HepG2 (cell line): ENCODE results near the gene C1orf50. TPM values are rescaled to one million over a fixed set of nuclear protein-coding genes. Genes with fewer than 3 reads are reported as not detected.

Source experiments
- ATAC-seq: fragments of 200-7000 bp; cut with Tn5 transposase; 3 replicates; pipeline ENCODE4 v1.9.1; 2020; ENCODE audit warnings: mild to moderate bottlenecking, moderate library complexity
- Bru-seq: library from RNA; stranded (reverse); fragments of 400-500 nt; gene quantifications from one replicate; lab custom pipeline; 2021; lab: Mats Ljungman, UMichigan
- BruChase-seq, 2 experiments: library from RNA; stranded (reverse); fragments of 400-500 nt; gene quantifications; one replicate each; lab custom pipeline; 2021; lab: Mats Ljungman, UMichigan
- BruUV-seq: library from RNA; stranded (reverse); fragments of 400-500 nt; replicated peaks from 2 replicates; lab custom pipeline; 2021; lab: Mats Ljungman, UMichigan
- CTCF ChIA-PET: fragments of 300-600 bp; formaldehyde crosslinking; extraction: SDS; loops from one replicate; lab custom pipeline; 2021; ENCODE audit warnings: low total read pairs, inconsistent platforms, low intra/inter-chr PET ratio; lab: Yijun Ruan, JAX
- POLR2A ChIA-PET: fragments of 350-600 bp; sonication (Branson Sonifier 250); formaldehyde crosslinking; loops from one replicate; lab custom pipeline; 2020; ENCODE audit warnings: antibody characterized with exemption, inconsistent platforms; lab: Yijun Ruan, JAX
- DNase-seq: peaks from one replicate; pipeline ENCODE4 v3.0.0-alpha.2; 2015; ENCODE audit warnings: low spot score
- FAIRE-seq: peaks from 3 replicates; lab custom pipeline; 2011; peaks lifted over from hg19 to GRCh38; lab: Jason Lieb, UNC
- H2AFZ ChIP-seq: one replicate; pipeline ENCODE4 v1.6.1; 2011; ENCODE audit warnings: low read length, inconsistent platforms
- H3K27ac ChIP-seq: fragments of 300-600 bp; 3 replicates; pipeline ENCODE4 v1.8.0; 2011; ENCODE audit warnings: mixed run types, mild to moderate bottlenecking, mixed read lengths, low read length, inconsistent platforms; ENCODE audit not compliant: insufficient read depth; ENCODE audit errors: extremely low read length
- H3K27me3 ChIP-seq, 2 experiments: fragments of 200-600 bp in 1 of 2; 2 replicates in 1 of 2; 3 replicates in 1 of 2; pipeline versions ENCODE4 v1.6.0 to v1.8.0; 2011; ENCODE audit warnings: low read length in 2 of 2, mild to moderate bottlenecking in 2 of 2, moderate library complexity in 2 of 2, inconsistent platforms in 1 of 2; ENCODE audit not compliant: insufficient read depth in 2 of 2, control insufficient read depth in 1 of 2
- H3K36me3 ChIP-seq, 2 experiments: fragments of 200-600 bp in 1 of 2; replicated peaks in 1 of 2; 2 replicates in 1 of 2; 3 replicates in 1 of 2; pipeline versions ENCODE4 v1.5.1 to v1.8.0; 2011; ENCODE audit warnings: low read length in 2 of 2, inconsistent platforms in 1 of 2; ENCODE audit not compliant: insufficient read depth in 2 of 2, control insufficient read depth in 1 of 2
- H3K4me1 ChIP-seq: 2 replicates; pipeline ENCODE4 v1.5.1; 2012; ENCODE audit warnings: low read length, inconsistent platforms; ENCODE audit not compliant: insufficient read depth
- H3K4me2 ChIP-seq: 2 replicates; pipeline ENCODE4 v1.6.0; 2011; ENCODE audit warnings: low read depth, low read length, inconsistent platforms
- H3K4me3 ChIP-seq, 3 experiments: fragments of 200-600 bp in 1 of 3; sonication (generic), shearing (Covaris generic) in 1 of 3; replicated peaks in 1 of 3; 2 replicates each; pipeline ENCODE4 v1.5.1; 2011 to 2016; ENCODE audit warnings: low read length in 3 of 3, inconsistent platforms in 2 of 3, low read depth in 2 of 3, mild to moderate bottlenecking in 2 of 3, control low read depth in 1 of 3, mixed read lengths in 1 of 3; ENCODE audit not compliant: insufficient read depth in 1 of 3
- H3K79me2 ChIP-seq: one replicate; pipeline ENCODE4 v1.6.1; 2011; ENCODE audit warnings: low read length, inconsistent platforms; ENCODE audit not compliant: insufficient read depth
- H3K9ac ChIP-seq: 2 replicates; pipeline ENCODE4 v1.6.0; 2011; ENCODE audit warnings: mild to moderate bottlenecking, low read depth, low read length, inconsistent platforms; ENCODE audit not compliant: insufficient read depth
- H3K9me3 ChIP-seq: 2 replicates; pipeline ENCODE4 v1.5.1; 2012; ENCODE audit warnings: mild to moderate bottlenecking, low read length
- H4K20me1 ChIP-seq: 2 replicates; pipeline ENCODE4 v1.6.0; 2011; ENCODE audit warnings: inconsistent platforms, mild to moderate bottlenecking, low read length, moderate library complexity; ENCODE audit not compliant: insufficient read depth
- KLF12 ChIP-seq: sonication (generic); formaldehyde crosslinking; IDR thresholded peaks from 2 replicates; pipeline ENCODE4 v1.4.0; 2020; ENCODE audit warnings: missing genetic modification reagents, borderline replicate concordance
- MED13 ChIP-seq: sonication (generic); formaldehyde crosslinking; IDR thresholded peaks from 2 replicates; pipeline ENCODE4 v1.5.0; 2020; ENCODE audit warnings: missing genetic modification reagents
- SAP130 ChIP-seq: IDR thresholded peaks from 2 replicates; pipeline ENCODE4 v1.6.1; 2016; ENCODE audit warnings: low read depth
- ZNF775 ChIP-seq: sonication (generic); formaldehyde crosslinking; IDR thresholded peaks from 2 replicates; pipeline ENCODE4 v1.4.0; 2020; ENCODE audit warnings: missing genetic modification reagents, mild to moderate bottlenecking, moderate library complexity, borderline replicate concordance
- ZSCAN31 ChIP-seq: sonication (generic); formaldehyde crosslinking; IDR thresholded peaks from 2 replicates; pipeline ENCODE4 v1.5.0; 2020; ENCODE audit warnings: low read depth, mild to moderate bottlenecking, missing genetic modification reagents
- WGBS: methylation state at CpG from one replicate; pipeline ENCODE4 v1.1.6; 2017; ENCODE audit warnings: low lambda C conversion rate; 5-methylcytosine and 5-hydroxymethylcytosine counted together
- in situ Hi-C: cut with HindIII; loops from 2 replicates; pipeline ENCODE4 v1.10.0; 2017; ENCODE audit warnings: low pct_unique_long_range_greater_than_20kb; ENCODE audit not compliant: extremely low pct_ligation_motif_present
- intact Hi-C: fragments of 100-400 bp; cut with micrococcal nuclease; formaldehyde crosslinking; loops from one replicate; pipeline ENCODE4 v1.10.0; 2022; ENCODE audit not compliant: unreplicated experiment
- long read RNA-seq, 2 experiments: library from RNA in 1 of 2; library from polyadenylated mRNA in 1 of 2; stranded (forward) in 1 of 2; unstranded in 1 of 2; transcript quantifications; one replicate each; pipeline ENCODE4 v2.0.0, GENCODE V29; 2019 to 2022
- polyA minus RNA-seq, 3 experiments: library from RNA; depleted of rRNA, polyadenylated mRNA; stranded (reverse); fragments of >200 nt; gene quantifications; 2 replicates each; pipeline ENCODE4 v1.2.3, GENCODE V29; 2011; ENCODE audit warnings: low replicate concordance in 1 of 3
- polyA plus RNA-seq, 8 experiments: library from polyadenylated mRNA; depleted of rRNA in 3 of 8; stranded (reverse) in 7 of 8; unstranded in 1 of 8; fragments of >200 nt; fragmentation: Illumina TruSeq in 4 of 8; extraction: Trizol in 4 of 8; gene quantifications; 2 replicates each; pipeline versions ENCODE4 v1.2.1 to v1.2.3, GENCODE V29; 2011 to 2016; ENCODE audit warnings: low read depth in 4 of 8, missing spikeins in 1 of 8, mixed read lengths in 1 of 8; ENCODE audit not compliant: insufficient read depth in 1 of 8
- total RNA-seq, 5 experiments: library from RNA; depleted of rRNA; stranded (reverse); fragments of >200 nt; fragmentation: Illumina TruSeq; extraction: Trizol; gene quantifications; 2 replicates each; pipeline ENCODE4 v1.2.3, GENCODE V29; 2016; ENCODE audit warnings: low read depth in 1 of 5
- TF ChIP-seq, protein P1 (sequence below): sonication (generic); formaldehyde crosslinking; IDR thresholded peaks from 2 replicates; pipeline ENCODE4 v1.4.0; 2020; ENCODE audit warnings: mild to moderate bottlenecking, missing genetic modification reagents

Gene C1orf50
- 4.8 and 5.3 TPM in 2 replicates for total RNA-seq (2016; rRNA removed; fragmentation: Illumina TruSeq; extraction: Trizol)
- 10.8 and 12.2 TPM in 2 replicates for total RNA-seq (2016; cell fraction: cytosol; rRNA removed; fragmentation: Illumina TruSeq; extraction: Trizol; ENCODE audit: low read depth)
- total RNA-seq (2016; cell fraction: insoluble cytoplasmic fraction; rRNA removed; fragmentation: Illumina TruSeq; extraction: Trizol) = 2.9 and 3.7 TPM in 2 replicates
- total RNA-seq (2016; cell fraction: membrane; rRNA removed; fragmentation: Illumina TruSeq; extraction: Trizol) = 3.9 and 5.2 TPM in 2 replicates
- 2.9 and 5.1 TPM in 2 replicates for total RNA-seq (2016; cell fraction: nucleus; rRNA removed; fragmentation: Illumina TruSeq; extraction: Trizol)
- 4.3 and 5.5 TPM in 2 replicates for polyA plus RNA-seq (2011; rRNA removed)
- polyA plus RNA-seq (2011; cell fraction: cytosol; rRNA removed) = 3.5 and 5.8 TPM in 2 replicates
- polyA plus RNA-seq (2011; cell fraction: nucleus; rRNA removed) = 1.6 and 3.2 TPM in 2 replicates
- 2.2 and 6.4 TPM in 2 replicates for polyA plus RNA-seq (2012)
- 5.6 and 5.8 TPM in 2 replicates for polyA plus RNA-seq (2016; cell fraction: cytosol; fragmentation: Illumina TruSeq; extraction: Trizol; ENCODE audit: low read depth)
- polyA plus RNA-seq (2016; cell fraction: insoluble cytoplasmic fraction; fragmentation: Illumina TruSeq; extraction: Trizol; ENCODE audit: low read depth) = 6.1 and 6.6 TPM in 2 replicates
- polyA plus RNA-seq (2016; cell fraction: membrane; fragmentation: Illumina TruSeq; extraction: Trizol; ENCODE audit: low read depth) = 5.2 and 6.0 TPM in 2 replicates
- polyA plus RNA-seq (2016; cell fraction: nucleus; fragmentation: Illumina TruSeq; extraction: Trizol; ENCODE audit: insufficient read depth, low read depth) = 5.7 and 7.0 TPM in 2 replicates
- 1.6 and 1.8 TPM in 2 replicates for polyA minus RNA-seq (2011; rRNA and poly(A)+ RNA removed; ENCODE audit: low replicate concordance)
- polyA minus RNA-seq (2011; cell fraction: cytosol; rRNA and poly(A)+ RNA removed) = 1.3 and 2.1 TPM in 2 replicates
- polyA minus RNA-seq (2011; cell fraction: nucleus; rRNA and poly(A)+ RNA removed) = 8.0 and 9.6 TPM in 2 replicates
- percentile 77 among the genes with signal in this experiment for Bru-seq, nascent RNA
- BruChase-seq, experiment 1, labeled RNA remaining after a 6-hour chase = percentile 73 among the genes with signal in this experiment
- BruChase-seq, experiment 2, labeled RNA remaining after a 2-hour chase = percentile 78 among the genes with signal in this experiment
- long read RNA-seq, experiment 1, full-length matches to known transcripts = 20 of 24 reads
- long read RNA-seq, experiment 1, partial matches to known transcripts = 2 of 24 reads
- long read RNA-seq, experiment 1, other reads (novel, unspliced or antisense) = 2 of 24 reads
- long read RNA-seq, experiment 2, full-length matches to known transcripts = 10 of 21 reads
- long read RNA-seq, experiment 2, partial matches to known transcripts = 2 of 21 reads
- long read RNA-seq, experiment 2, other reads (novel, unspliced or antisense) = 9 of 21 reads

DNA sequence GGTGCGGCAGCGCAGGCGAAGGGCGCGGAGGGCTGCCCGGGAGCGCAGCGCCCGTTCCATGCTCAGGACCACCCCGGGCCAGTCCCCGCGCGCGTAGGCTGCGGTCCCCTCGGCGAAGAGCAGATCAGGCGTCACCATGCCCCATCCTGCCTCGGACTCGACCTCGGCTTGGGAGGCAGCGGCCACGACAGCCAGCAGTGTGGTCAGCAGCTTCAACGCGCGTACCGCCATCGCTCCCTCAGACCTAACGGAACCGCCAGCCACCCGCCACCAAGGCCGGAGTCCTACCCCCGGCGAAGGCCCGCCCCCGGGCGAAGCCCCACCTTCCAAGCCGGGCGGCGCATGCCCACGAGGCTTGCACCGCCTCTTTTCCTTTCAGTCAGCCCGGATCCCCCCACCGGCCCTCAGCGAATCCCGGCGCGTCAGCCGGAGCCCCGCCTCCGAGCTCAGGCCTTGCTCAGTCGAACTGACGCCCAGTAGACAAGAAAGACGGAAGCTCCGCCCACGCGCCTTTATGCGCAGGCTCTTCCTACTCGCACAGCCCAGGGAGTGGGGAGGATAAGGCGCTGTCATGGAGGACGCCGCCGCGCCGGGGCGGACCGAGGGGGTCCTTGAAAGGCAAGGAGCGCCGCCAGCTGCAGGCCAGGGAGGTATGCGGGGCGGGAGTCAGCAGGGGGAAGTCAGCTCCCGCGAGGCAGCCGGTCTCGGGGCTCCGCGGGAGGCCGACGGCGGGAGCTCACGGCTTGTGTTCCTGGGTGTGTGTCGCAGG is at the start of gene C1orf50, which contains the start of gene P3H1:
C1orf50 (plus strand) TSS at position 509 of the 769 bp plus-strand sequence; CDS start at position 572, 63 bp downstream.
P3H1 (minus strand) TSS at position 288 of the 769 bp plus-strand sequence; CDS start at position 231, 57 bp downstream.
- in situ Hi-C loops = no loop called here
- peak; percentile 88 for TF ChIP-seq SAP130 (CRISPR knock-in tag)
- peak; percentile 68; the same call in 1 of the 2 replicates for TF ChIP-seq KLF12 (CRISPR knock-in tag)
- peak; percentile 61; the same call in 1 of the 2 replicates for TF ChIP-seq MED13 (CRISPR knock-in tag)
- TF ChIP-seq, protein P1, sequence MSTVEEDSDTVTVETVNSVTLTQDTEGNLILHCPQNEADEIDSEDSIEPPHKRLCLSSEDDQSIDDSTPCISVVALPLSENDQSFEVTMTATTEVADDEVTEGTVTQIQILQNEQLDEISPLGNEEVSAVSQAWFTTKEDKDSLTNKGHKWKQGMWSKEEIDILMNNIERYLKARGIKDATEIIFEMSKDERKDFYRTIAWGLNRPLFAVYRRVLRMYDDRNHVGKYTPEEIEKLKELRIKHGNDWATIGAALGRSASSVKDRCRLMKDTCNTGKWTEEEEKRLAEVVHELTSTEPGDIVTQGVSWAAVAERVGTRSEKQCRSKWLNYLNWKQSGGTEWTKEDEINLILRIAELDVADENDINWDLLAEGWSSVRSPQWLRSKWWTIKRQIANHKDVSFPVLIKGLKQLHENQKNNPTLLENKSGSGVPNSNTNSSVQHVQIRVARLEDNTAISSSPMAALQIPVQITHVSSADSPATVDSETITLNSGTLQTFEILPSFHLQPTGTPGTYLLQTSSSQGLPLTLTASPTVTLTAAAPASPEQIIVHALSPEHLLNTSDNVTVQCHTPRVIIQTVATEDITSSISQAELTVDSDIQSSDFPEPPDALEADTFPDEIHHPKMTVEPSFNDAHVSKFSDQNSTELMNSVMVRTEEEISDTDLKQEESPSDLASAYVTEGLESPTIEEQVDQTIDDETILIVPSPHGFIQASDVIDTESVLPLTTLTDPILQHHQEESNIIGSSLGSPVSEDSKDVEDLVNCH (CRISPR knock-in tag) = 0 out of 2 replicates have a peak, but pooled peaks have one; percentile 6
- TF ChIP-seq ZSCAN31 (CRISPR knock-in tag) = 0 out of 2 replicates have a peak, but pooled peaks have one; percentile 41
- TF ChIP-seq ZNF775 (CRISPR knock-in tag) = no peak

More for the DNA sequence above, at the start of gene C1orf50, which contains the start of gene P3H1:
- CTCF ChIA-PET = no interaction called here
- intact Hi-C loops = loop anchor here (2.0 to 5.0 kb wide), 2 partner anchors 50 to 80 kb away; partner anchors contain the start of genes ERMAP, SVBP and ZNF691
- DNase-seq = peak; percentile 98
- Histone ChIP-seq H3K4me2 (peak within 1 kb of the TSS; percentile 88), H3K4me3 (peak within 1 kb of the TSS; percentile 95 to 99 (median 97)), H3K27ac (peak within 1 kb of the TSS; percentile 77), H2AFZ (no peak within 1 kb of the TSS), H3K79me2 (peaks cover 71% of the 10 kb centered on the region), H3K9me3 (no peaks in the 10 kb centered on the region), H3K36me3 (peaks cover 0 to 9% of the 10 kb centered on the region in 2 experiments; a peak in 3 of 5 replicates), H3K27me3 (peaks cover 0 to 4% of the 10 kb centered on the region in 2 experiments; a peak in 1 of 5 replicates), H4K20me1 (no peaks in the 10 kb centered on the region; the same call in 1 of the 2 replicates), H3K9ac (peak within 1 kb of the TSS; percentile 93), H3K4me1 (peaks cover 56% of the 10 kb centered on the region)
- FAIRE-seq = peak; percentile 96
- peak; percentile 94 for ATAC-seq
- POLR2A ChIA-PET = interaction anchor here (0.6 to 2.8 kb wide), 28 partner anchors 10 to 553 kb away, joined by 3 to 33 read pairs (median 5); partner anchors contain the start of genes CLDN19, ERMAP, PPIH and SVBP
- no TSS peak for BruUV-seq
- WGBS = 0% methylated on average over 4 of the region's 82 CpGs
